ENCODE measurements around the gene MEI1. TPM values are rescaled to one million over a fixed set of nuclear protein-coding genes. Genes with fewer than 3 reads are reported as not detected.
"Not testable (repeated sequence)": the region's sequence is repeated elsewhere in the genome, so short reads cannot be mapped to it uniquely, and the experiment has no call there.

Gene MEI1
- total RNA-seq, 1 donor: 63.5 TPM

DNA sequence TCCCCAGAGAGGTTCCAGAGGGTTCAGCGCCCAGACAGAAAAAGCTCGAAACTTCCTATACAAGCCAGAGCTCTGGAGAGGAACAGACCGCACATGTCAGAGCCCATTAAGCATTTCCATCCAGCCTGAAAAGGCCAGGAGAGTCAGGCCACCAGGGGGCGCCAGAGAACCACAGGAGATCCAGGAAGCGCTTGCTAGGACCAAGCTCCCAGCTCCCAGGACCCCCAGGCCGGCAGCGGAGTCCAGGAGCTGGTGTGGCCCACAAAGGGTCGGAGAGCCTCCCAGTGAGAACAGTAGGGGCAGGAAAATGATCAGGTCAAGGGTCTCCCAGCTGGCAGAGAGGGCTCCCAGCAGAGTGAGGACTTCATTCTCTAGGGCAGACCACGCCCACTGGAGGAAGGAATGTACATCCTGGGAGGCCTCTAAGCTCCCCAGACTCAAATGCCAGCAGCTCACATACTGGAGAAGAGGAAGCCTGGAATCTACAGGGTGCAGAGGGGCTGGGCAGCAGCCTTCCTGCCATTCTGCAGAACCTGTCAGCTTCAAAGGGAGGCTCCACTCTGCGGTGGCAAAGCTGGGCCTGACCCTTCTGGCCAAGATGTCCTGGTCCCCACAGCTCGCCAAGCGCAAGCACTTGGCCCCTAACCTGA, 2.1 kb upstream of the MEI1 start:
- no peak overlapping the region for H3K4me3 ChIP-seq (ENCODE audit: low read length)
- no peaks in the 10 kb centered on the region for H3K9me3 ChIP-seq (ENCODE audit: low read depth, low read length)
- no peaks in the 10 kb centered on the region for H3K27me3 ChIP-seq (ENCODE audit: insufficient read depth, low read length)

DNA sequence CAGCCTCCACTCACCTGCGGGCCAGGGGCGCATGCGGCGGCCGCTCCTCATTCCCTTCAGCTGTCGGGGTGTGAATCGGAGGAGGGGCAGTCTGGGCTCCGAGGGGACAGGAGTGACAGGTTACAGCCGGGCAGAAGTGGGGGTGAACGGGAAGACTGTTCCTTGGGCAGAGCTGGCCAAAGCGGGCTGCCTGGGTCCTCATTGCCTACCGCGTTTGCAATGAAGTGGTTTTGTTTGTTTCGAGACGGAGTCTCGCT, 733 bp downstream of the MEI1 start:
- Histone ChIP-seq H3K4me3 (ENCODE audit: low read length) (no peak overlapping the region), H3K27me3 (ENCODE audit: insufficient read depth, low read length) (no peaks in the 10 kb centered on the region), H3K9me3 (ENCODE audit: low read depth, low read length) (no peaks in the 10 kb centered on the region), H3K4me1 (ENCODE audit: insufficient read depth, low read length) (peaks cover 19% of the 10 kb centered on the region)

More for the DNA sequence above, 2.1 kb upstream of the MEI1 start:
- peaks cover 19% of the 10 kb centered on the region for H3K4me1 ChIP-seq (ENCODE audit: insufficient read depth, low read length)

DNA sequence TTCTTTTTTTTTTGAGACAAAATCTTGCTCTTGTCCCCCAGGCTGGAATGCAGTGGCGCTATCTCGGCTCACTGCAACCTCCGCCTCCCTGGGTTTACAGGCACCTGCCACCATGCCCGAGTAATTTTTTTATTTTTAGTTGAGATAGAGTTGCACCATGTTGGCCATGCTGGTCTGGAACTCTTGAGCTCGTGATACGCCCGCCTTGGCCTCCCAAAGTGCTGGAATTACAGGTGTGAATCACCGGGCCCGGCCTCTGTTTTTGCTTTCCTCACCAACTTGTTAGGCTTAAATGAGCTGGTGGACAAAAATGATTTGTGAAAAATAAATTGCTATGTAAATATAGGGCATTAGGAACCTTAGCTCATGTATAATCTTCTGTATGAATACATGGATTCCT, 3.5 kb downstream of the MEI1 start:
- no peak overlapping the region for H3K4me3 ChIP-seq (ENCODE audit: low read length)
- no peaks in the 10 kb centered on the region for H3K9me3 ChIP-seq (ENCODE audit: low read depth, low read length)
- H3K4me1 ChIP-seq (ENCODE audit: insufficient read depth, low read length): peaks cover 7% of the 10 kb centered on the region
- H3K27me3 ChIP-seq (ENCODE audit: insufficient read depth, low read length): no peaks in the 10 kb centered on the region

DNA sequence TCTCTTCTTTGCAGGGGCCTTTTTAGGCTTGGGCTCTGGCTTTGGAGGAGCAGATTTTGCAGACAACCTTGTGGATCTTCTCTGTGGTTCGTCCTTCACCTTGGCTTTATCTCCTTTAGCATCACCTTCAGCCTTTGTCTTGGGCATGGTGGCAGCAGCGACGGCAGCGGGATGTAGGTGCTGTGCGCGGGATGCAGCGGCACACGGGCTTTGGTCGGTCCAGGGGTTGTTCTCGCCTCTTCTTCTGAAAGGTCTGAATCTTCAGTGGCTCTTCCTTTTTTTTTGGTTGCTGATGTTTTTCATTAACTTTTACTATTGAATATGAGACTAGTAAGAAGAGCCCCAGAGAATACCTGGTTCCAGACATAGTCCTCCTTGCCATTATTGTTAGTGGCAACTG, 10.0 kb downstream of the MEI1 start:
- no peaks in the 10 kb centered on the region for H3K9me3 ChIP-seq (ENCODE audit: low read depth, low read length)
- H3K4me1 ChIP-seq (ENCODE audit: insufficient read depth, low read length): no peaks in the 10 kb centered on the region
- H3K27me3 ChIP-seq (ENCODE audit: insufficient read depth, low read length): no peaks in the 10 kb centered on the region
- H3K4me3 ChIP-seq (ENCODE audit: low read length): no peak overlapping the region

DNA sequence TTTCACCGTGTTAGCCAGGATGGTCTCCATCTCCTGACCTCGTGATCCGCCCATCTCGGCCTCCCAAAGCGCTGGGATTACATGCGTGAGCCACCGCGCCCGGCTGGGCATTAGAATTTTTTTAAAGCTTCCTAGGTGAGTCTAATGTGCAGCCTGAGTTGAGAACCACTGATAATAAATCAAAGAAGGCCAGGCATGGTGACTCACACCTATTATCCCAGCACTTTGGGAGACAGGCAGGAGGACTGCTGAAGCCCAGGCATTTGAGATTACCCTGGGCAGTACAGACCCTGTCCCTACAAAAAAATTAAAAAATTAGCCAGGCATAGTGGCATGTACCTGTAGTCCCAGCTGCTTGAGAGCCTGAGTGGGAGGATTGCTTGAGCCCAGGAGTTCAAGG, 13.7 kb downstream of the MEI1 start:
- H3K27me3 ChIP-seq (ENCODE audit: insufficient read depth, low read length): no peaks in the 10 kb centered on the region
- H3K9me3 ChIP-seq (ENCODE audit: low read depth, low read length): no peaks in the 10 kb centered on the region
- no peaks in the 10 kb centered on the region for H3K4me1 ChIP-seq (ENCODE audit: insufficient read depth, low read length)
- H3K4me3 ChIP-seq (ENCODE audit: low read length): no peak overlapping the region

DNA sequence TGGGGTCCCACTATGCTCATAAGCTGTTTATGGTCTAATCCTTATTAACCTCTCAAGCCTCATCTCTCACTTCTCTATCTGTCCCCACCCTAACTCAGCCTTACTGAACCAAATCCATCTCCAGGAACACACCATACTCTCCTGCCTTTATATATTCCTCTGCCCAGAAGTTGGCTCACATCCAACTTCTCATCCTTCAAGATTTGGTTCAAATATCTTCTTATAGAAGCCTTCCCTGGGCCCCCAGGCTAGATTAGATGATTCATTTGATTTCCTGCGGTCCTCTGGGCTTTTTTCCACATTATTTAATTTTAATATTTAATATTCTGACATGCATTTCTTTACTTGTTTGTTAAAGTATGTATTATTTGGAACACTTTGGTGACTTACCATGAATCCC, 23.2 kb downstream of the MEI1 start:
- H3K4me1 ChIP-seq (ENCODE audit: insufficient read depth, low read length): no peaks in the 10 kb centered on the region

DNA sequence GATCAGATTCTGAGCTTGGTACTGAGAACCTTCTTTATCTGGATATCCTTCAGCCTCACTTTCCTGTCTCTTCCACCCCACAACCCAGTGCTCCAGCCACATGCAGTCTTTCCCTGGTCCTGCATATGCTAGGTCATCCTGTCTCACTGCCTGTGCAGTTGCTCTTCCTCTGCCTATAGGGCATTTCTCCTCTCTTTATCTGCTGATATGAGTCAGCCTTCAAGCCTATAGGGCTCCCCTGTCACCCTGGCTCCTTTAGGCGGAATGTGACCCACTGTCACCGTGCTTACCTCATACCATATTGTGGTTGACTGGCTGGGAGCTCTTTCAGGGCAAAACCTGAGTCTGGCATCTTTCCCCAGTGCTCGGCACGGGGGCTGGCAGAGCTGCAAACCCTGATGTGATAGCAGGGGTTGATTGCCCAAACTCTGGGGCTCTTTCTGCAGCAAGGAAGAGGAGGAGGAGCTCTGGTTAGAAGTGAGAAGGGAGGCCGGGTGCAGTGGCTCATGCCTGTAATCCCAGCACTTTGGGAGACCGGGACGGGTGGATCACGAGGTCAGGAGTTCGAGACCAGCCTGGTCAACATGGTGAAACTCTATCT, 26.3 kb downstream of the MEI1 start:
- Histone ChIP-seq H3K4me1 (ENCODE audit: insufficient read depth, low read length) (no peaks in the 10 kb centered on the region), H3K27me3 (ENCODE audit: insufficient read depth, low read length) (no peaks in the 10 kb centered on the region), H3K4me3 (ENCODE audit: low read length) (no peak overlapping the region), H3K9me3 (ENCODE audit: low read depth, low read length) (no peaks in the 10 kb centered on the region)

More for the DNA sequence above, 23.2 kb downstream of the MEI1 start:
- Histone ChIP-seq H3K9me3 (ENCODE audit: low read depth, low read length) (no peaks in the 10 kb centered on the region), H3K4me3 (ENCODE audit: low read length) (no peak overlapping the region), H3K27me3 (ENCODE audit: insufficient read depth, low read length) (no peaks in the 10 kb centered on the region)

DNA sequence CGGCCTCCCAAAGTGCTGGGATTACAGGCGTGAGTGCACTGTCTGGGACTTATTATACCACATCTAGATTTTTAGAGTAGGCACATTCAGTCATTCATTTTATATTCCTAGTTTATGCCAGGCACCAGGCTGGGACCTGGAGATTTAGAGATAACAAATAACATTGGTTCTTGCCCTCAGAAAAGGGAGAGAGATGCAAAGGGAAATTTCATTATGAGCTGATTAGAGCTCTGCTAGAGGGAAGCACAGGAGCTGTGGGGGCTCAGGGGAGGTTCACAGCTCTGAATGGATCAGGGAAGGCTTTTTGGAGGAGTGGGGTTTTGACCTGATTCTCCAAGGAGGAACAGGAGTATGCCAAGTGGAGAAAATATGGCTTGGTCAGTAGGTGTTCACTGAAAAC, 32.3 kb downstream of the MEI1 start:
- H3K27me3 ChIP-seq (ENCODE audit: insufficient read depth, low read length): no peaks in the 10 kb centered on the region
- no peaks in the 10 kb centered on the region for H3K9me3 ChIP-seq (ENCODE audit: low read depth, low read length)
- H3K4me3 ChIP-seq (ENCODE audit: low read length): no peak overlapping the region
- no peaks in the 10 kb centered on the region for H3K4me1 ChIP-seq (ENCODE audit: insufficient read depth, low read length)

DNA sequence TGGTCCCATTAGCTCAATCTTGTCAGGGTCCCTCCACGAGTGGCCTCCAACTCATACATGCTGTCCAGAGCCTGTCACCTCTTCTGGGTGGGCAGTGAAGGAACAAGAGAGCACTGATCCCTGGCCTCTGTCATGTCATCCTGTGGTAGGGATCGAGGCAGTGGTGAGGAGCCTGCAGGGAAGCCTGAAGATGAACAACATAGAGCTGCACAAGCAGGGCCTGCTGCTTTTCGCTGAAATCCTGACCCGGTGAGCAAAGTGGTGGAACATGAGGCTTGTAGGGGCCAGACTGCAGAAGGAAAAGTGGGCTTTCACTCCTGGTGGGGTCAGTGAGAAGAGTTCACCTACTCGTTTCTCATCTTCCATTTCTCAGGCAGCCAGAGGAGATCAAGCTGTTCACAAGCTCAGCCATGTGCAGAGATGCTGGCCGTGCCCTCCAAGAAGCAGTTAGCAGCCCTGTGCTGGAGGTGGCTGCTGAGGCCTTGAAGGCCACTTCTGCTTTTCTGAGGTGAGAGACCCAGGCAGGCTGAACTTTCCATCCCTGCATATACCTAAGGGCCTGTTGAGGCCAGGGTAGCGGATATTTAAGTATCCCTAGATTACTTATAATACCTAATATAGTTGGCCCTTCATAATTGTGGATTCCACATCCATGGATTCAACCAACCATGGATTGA, 32.9 kb downstream of the MEI1 start:
- no peak overlapping the region for H3K4me3 ChIP-seq (ENCODE audit: low read length)
- H3K4me1 ChIP-seq (ENCODE audit: insufficient read depth, low read length): no peaks in the 10 kb centered on the region
- H3K27me3 ChIP-seq (ENCODE audit: insufficient read depth, low read length): no peaks in the 10 kb centered on the region
- no peaks in the 10 kb centered on the region for H3K9me3 ChIP-seq (ENCODE audit: low read depth, low read length)

DNA sequence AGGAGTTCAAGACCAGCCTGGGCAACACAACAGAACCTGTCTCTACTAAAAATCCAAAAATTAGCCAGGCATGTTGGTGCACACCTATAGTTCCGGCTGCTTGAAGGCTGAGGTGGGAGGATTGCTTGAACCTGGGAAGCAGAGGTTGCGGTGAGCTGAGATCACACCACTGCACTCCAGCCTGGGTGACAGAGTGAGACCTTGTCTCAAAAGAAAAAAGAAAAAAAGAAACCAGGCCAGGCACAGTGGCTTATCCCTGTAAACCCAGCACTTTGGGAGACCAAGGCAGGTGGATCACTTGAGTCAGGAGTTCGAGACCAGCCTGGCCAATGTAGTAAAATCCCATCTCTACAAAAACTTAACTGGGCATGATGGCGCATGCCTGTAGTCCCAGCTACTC, 33.9 kb downstream of the MEI1 start:
- H3K4me3 ChIP-seq (ENCODE audit: low read length); H3K4me1 ChIP-seq (ENCODE audit: insufficient read depth, low read length); H3K27me3 ChIP-seq (ENCODE audit: insufficient read depth, low read length); H3K9me3 ChIP-seq (ENCODE audit: low read depth, low read length): not testable (repeated sequence)

DNA sequence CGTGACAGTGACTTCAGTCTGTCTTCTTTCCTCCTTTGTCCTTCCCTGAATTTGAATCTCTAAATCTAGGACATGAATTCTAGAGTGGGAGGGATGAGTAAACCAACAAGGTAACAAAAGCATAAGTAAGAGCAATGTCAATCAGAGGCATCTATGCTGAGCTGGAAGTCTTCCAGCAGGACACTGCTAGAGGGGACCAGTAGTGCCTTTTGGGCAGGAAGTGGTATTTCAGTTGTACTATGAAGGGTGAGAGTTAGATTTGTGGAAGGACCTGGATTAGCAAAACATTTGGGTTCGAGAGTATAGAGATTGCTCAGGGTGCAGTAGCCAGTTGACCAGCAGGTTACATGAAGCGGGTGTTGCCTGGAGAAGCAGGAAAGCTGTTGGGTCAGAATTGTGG, 40.3 kb downstream of the MEI1 start:
- Histone ChIP-seq H3K4me3 (ENCODE audit: low read length) (no peak overlapping the region), H3K4me1 (ENCODE audit: insufficient read depth, low read length) (no peaks in the 10 kb centered on the region), H3K9me3 (ENCODE audit: low read depth, low read length) (no peaks in the 10 kb centered on the region), H3K27me3 (ENCODE audit: insufficient read depth, low read length) (no peaks in the 10 kb centered on the region)

DNA sequence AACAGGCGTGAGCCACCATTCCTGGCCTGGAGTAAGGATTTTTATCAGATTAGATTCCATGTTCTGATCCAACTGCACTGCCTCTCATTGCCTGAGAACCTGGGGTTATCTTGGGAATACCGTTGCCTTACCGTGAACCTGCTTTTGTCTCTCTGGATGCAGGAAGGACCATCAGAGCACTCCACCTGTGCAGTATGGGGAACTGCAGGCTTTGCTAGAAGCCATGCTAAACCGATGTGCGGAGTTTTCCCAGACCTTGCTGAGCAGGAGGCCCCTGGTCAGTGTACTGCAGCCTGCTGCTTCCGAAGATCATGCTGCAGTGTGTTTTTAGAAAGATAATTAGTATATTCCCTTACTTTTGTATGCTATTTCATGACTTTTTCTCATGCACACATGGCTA, 43.6 kb downstream of the MEI1 start:
- Histone ChIP-seq H3K9me3 (ENCODE audit: low read depth, low read length) (no peaks in the 10 kb centered on the region), H3K27me3 (ENCODE audit: insufficient read depth, low read length) (no peaks in the 10 kb centered on the region), H3K4me1 (ENCODE audit: insufficient read depth, low read length) (peaks cover 7% of the 10 kb centered on the region), H3K4me3 (ENCODE audit: low read length) (no peak overlapping the region)

DNA sequence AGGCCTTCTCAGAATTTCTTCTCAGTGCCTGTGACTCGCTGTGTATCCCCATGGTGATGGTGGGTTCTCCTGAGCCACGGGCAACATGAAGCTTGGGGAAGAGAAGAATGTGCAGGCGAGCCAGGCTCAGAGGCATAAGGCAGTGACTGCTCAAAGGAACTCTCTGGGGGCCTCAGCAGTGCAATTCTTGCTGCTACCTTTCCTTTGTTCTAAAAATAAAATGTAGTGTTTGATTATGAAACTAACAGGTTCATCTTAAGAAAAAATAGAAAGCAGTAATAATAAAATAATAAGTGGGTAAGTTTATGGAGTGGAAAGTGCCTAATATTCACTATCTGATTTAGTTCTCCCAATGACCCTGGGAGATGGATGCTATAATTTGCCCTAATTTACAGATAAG, 46.7 kb downstream of the MEI1 start:
- H3K4me3 ChIP-seq (ENCODE audit: low read length): no peak overlapping the region
- H3K9me3 ChIP-seq (ENCODE audit: low read depth, low read length): no peaks in the 10 kb centered on the region
- no peaks in the 10 kb centered on the region for H3K27me3 ChIP-seq (ENCODE audit: insufficient read depth, low read length)
- H3K4me1 ChIP-seq (ENCODE audit: insufficient read depth, low read length): peaks cover 7% of the 10 kb centered on the region

DNA sequence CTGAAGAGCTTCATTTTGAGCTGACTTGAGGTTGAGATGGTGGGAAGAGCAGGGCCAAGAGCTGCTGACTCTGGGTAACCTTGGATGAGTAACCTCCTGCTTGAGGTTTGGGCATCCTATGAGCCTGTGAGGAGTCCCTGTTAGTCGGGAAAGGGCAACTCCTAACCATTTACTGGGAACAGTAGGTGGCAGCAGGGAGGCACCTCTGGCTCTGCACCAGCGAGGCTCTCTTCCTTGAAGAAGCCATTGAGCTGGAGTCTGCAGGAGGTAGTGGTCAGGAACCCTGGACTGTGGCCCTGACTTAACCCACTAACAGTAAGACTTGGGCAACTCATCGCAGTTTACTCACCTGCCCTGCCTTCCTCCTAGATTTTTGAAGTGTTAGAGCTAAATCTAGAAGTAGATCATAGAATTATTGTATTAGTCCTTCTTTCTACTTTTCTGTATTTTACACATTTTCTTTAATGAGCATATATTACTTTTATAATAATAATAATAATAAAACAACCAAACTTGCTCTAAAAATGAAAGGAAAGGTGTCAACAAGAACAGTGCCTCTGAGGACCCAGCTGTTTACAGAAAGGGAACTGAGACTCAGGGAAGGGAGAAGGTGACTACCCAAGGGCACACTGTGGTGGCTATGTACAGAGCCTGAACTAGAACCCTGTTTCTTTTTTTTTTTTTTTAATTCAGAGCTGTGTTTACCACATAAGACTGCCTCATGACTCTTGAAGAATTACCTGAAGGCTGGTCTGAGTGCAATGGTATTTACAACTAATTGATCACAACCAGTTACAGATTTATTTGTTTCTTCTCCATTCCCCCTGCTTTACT, 47.5 kb downstream of the MEI1 start:
- peaks cover 7% of the 10 kb centered on the region for H3K4me1 ChIP-seq (ENCODE audit: insufficient read depth, low read length)
- no peaks in the 10 kb centered on the region for H3K9me3 ChIP-seq (ENCODE audit: low read depth, low read length)
- H3K4me3 ChIP-seq (ENCODE audit: low read length): no peak overlapping the region

More for the DNA sequence above, 47.5 kb downstream of the MEI1 start:
- no peaks in the 10 kb centered on the region for H3K27me3 ChIP-seq (ENCODE audit: insufficient read depth, low read length)
